Fibroblast of mammary gland (primary cell): ENCODE data around the gene ADAMTS2.

Experiments used
- DNase-seq: peaks from one replicate; pipeline ENCODE4 v3.0.0-alpha.2; 2010; ENCODE audit warnings: low read depth
- H3K4me3 ChIP-seq: 2 replicates; pipeline ENCODE4 v1.5.1; 2011; ENCODE audit warnings: low read depth, mild to moderate bottlenecking, low read length, moderate library complexity; ENCODE audit not compliant: control insufficient read depth
- TF ChIP-seq, protein P1 (sequence below): conservative IDR thresholded peaks from 2 replicates; pipeline ENCODE4 v1.5.1; 2011; ENCODE audit warnings: low read depth, low read length, inconsistent platforms; ENCODE audit not compliant: control insufficient read depth, insufficient read depth

ADAMTS2 gene

DNA sequence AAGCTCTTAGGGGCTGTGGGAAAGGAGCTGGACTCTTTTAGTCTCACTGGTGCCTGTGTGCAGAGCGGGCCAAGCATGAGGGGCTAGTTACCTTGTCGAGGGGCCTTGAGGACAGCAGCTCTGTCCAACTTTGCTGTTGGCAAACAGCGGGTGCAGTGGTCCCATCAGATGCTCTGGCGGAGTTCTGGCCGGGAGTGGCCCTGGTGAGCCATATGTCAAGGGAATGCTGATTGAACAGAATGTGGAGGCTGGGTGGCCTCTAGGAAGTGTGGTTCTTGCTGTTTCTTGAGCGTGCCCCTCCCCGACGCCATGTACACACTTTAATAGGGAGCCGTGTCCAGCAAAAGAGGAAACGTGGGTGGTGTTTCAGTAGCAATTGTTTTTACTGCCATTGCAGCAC lies 3.6 kb upstream of the ADAMTS2 start:
- DNase-seq = no peak
- no peak overlapping the region for H3K4me3 ChIP-seq
- TF ChIP-seq, protein P1, sequence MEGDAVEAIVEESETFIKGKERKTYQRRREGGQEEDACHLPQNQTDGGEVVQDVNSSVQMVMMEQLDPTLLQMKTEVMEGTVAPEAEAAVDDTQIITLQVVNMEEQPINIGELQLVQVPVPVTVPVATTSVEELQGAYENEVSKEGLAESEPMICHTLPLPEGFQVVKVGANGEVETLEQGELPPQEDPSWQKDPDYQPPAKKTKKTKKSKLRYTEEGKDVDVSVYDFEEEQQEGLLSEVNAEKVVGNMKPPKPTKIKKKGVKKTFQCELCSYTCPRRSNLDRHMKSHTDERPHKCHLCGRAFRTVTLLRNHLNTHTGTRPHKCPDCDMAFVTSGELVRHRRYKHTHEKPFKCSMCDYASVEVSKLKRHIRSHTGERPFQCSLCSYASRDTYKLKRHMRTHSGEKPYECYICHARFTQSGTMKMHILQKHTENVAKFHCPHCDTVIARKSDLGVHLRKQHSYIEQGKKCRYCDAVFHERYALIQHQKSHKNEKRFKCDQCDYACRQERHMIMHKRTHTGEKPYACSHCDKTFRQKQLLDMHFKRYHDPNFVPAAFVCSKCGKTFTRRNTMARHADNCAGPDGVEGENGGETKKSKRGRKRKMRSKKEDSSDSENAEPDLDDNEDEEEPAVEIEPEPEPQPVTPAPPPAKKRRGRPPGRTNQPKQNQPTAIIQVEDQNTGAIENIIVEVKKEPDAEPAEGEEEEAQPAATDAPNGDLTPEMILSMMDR = no peak

DNA sequence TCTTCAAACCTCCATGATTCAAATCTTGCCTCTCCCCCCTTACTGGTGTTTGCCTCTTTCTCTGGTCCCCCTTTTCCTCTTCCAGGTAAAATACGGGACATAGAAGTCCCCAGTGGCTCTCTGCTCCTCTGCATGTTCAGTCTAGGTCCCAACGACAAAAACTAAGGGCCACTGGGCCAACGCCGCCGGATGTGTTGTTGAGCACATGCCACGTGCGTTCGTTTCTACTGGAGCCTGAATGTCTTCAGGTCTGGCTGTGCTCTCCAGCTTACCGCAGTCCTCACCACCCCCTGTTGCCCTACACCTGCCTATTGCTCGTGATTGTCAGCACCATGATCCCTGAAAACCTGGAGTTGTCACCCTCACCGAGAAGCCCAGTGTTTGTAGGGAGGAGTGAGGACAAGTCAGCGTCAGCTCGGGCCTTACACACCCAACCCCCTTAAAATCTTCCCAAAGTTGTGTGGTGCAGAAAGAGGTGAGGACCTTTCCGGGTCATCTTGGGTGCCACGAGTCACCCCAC lies 2.8 kb upstream of the ADAMTS2 start:
- TF ChIP-seq, protein P1 = no peak
- no peak for DNase-seq
- H3K4me3 ChIP-seq = no peak overlapping the region

DNA sequence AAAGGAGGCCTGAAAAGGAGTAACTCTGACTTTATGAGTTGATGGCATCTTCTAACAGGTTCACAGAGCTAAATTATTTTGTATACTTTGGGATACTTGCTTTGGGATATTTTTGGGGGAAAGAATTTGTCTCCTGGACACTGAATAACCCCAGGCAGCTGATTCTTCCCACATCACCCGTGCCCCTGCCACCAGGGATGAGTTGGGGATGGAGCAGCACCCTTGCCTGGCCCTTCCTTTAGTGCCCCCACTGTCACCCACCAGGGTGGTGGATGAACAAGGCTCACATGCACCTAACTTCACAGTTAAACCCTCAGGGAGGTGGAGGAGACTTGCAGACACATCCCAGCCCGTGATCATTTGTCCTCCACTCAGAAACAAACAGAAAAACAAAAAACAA lies 2.3 kb upstream of the ADAMTS2 start:
- no peak for DNase-seq
- TF ChIP-seq, protein P1 = no peak

DNA sequence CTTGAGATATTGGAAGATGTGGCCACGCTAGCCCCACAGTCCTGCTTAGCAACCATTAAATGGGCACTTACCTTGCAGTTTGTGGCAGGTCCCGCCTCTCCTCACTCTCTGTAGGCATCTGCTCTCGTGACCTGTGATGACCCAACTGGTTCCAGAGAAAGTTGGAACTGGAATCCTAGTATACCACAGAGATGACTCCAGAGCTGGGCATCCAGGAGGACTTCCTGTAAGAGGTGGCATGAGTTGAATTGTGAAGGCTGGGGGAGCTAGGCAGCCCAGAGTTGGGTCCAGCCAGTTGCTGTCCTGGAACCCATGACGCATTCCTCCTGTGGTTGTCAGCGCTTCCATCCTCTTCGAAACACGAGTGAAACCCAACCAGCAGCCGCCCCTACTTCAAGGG lies 1.6 kb upstream of the ADAMTS2 start:
- H3K4me3 ChIP-seq = no peak overlapping the region
- DNase-seq = no peak
- TF ChIP-seq, protein P1 = no peak

More for the DNA sequence above, 2.3 kb upstream of the ADAMTS2 start:
- H3K4me3 ChIP-seq = no peak overlapping the region

DNA sequence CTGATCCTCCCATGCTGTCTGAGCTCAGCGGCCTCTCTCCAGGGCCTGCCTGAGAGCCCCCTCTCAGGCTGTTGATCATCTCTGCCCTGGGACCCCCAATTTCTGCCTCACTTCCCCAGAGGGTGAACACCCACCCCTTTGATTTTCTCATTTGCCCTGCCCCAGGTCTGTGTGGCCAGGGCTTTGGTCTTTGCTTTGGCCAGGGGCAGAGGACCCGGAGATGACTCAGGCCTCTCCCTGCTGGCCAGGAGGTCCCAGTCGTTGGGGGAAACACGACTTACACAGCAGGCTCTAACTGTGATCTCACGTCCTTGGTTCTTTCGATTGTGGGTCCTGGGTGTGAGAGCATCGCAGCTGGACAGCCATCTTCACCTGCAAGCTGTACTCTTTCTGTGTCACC lies 1.1 kb upstream of the ADAMTS2 start:
- TF ChIP-seq, protein P1 = no peak
- no peak for DNase-seq
- H3K4me3 ChIP-seq = no peak overlapping the region

DNA sequence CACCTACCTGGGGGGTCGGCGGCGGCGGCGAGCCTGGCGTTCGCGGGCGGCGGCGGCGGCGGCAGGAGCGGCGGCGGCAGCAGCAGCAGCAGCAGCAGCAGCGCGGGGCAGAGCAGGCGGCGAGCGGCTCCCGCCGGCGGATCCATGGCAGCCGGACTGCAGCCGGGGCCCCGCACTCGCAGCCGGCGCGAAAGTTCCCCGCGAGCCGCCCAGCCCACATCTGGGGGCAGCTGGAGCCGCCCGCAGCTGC lies 153 bp downstream of the ADAMTS2 start:
- H3K4me3 ChIP-seq = peak overlapping the region; percentile 81
- TF ChIP-seq, protein P1 = no peak
- DNase-seq = no peak

DNA sequence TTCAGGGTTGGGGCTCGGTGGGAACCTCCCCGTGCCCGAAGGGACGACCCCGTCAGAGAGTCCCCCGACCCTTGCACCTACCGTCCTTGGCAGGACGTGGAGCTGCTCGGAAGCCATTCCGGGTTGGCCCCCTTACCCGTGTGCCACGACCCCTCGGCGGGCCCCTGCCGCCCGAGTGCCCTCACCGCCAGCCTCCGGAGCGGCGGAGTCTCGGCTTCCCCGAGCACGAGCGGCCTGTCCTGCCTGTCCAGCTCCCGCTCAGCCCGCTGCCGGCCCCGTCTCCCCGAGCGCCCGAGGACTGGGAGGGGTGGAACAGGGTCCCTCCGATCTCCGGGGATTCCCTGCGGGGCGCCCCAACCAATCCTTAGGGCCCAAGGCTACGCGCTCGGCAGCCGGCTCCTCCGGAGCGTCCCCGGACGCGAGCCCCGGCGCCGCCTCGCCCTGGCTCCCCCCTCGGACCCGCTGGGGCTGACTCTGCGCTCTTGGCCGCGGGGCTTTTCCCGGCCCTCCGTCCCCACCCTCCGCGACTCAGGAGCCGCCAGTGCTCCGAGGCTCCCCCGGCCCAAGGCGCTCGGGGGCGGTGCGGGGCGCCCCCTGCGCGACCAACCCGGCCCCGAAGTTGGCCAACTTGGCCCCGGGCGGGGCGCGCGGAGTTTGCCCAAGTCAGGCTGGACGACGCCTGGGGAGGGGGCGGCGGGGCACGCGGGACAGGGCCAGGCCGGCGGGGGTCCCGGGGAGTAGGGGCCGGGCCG lies 654 bp downstream of the ADAMTS2 start:
- peak overlapping the region; percentile 81 for H3K4me3 ChIP-seq
- DNase-seq = no peak
- TF ChIP-seq, protein P1 = no peak
